ENCODE results near the gene FCGR2B.
A peak's percentile ranks its signal among the peaks of the same experiment; 100 is the strongest.
"Not testable (repeated sequence)": the region's sequence is repeated elsewhere in the genome, so short reads cannot be mapped to it uniquely, and the experiment has no call there.

FCGR2B gene

DNA sequence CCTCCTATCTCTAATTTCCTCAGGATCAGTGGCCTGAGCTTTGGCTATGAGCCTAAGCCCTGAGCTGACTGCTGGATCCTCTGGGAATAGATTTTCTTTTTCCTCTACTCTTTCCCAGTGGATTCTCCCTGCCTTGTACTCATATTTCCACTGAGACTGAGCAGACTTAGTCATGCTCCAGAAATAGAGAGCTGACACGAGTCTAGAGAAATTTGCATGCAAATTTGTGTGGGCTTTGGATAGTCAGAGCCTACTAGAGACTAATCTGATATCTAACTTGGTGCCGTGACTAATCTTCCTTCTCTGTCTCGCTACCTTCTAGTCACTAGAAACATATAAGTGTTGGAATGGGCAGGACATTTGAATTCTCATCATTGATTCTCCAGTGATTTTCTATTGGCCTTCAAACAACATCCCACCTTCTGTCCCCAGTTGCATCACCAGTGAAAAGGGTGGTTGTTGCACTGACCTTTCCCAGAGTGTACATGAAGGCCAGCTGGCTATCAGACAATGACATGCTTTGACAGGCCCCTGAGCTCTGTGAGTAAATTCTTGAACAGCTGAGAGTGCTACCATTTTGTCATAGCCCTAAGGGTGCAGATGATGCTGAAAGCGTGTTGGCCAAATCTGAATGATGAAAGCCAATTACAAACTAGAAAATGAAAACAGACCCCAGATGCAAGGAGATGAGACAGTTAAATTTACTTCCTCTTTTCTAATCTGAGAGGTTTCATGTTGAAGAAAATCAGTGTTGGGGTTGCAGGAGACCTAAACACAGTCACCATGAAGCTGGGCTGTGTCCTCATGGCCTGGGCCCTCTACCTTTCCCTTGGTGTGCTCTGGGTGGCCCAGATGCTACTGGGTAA lies 43.8 kb downstream of the FCGR2B start, which contains the start of gene FCRLA:
TSS of gene FCRLA (plus strand) at position 748 of the 866 bp plus-strand sequence. CDS start at position 784, 36 bp downstream.
- no peak for DNase-seq

DNA sequence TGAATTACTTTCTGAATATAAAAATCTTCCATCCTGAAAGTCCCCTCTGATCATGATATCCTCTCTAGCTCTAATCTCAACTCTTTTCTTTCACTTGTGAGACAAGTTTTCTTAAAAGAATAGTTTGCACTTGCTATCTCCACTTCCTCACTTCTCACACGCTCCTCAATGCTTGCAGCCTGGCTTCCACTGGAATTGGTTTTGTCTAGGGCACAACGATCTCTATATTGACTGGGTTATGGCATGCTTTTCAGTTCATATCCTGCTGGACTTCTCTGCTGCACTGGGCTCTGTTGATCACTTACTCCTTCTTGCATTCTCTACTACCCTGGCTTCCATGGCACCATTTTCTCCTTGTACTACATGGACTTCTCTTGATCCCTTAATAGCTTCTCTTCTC lies 44.6 kb downstream of the FCGR2B start:
- no peak for DNase-seq

DNA sequence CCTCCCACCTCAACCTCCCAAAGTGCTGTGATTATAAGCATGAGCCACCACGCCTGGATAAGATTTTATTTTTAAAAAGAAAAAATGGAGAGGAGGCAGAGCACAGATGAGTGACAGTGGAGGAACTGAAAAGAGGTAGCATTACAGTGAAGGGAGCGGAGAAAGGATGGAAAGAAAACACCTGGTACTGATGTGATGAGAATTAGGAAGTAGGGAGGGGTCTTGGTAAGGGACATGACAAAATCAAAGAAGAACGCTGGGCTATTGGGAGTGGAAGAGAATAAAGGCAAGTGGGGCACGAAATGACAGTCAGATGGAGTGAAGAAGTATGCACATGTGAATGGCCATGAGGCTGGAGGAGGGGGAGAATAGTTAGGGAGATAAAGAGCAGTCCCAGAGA lies 46.4 kb downstream of the FCGR2B start:
- no peak for DNase-seq

DNA sequence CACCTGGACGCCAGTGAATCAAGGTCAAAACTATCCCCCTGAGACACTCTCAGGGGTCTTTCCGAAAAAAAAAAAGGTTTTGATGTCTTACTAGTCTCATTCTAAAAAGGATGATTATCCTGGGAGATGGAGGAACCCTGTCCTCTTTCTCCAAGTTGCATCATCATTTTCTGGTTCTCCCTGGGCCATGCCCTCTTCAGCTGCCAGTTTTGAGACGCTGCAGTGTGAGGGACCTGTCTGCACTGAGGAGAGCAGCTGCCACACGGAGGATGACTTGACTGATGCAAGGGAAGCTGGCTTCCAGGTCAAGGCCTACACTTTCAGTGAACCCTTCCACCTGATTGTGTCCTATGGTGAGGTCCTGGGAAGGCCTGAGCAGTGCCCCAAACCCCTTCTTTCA lies 47.6 kb downstream of the FCGR2B start:
- no peak for DNase-seq

DNA sequence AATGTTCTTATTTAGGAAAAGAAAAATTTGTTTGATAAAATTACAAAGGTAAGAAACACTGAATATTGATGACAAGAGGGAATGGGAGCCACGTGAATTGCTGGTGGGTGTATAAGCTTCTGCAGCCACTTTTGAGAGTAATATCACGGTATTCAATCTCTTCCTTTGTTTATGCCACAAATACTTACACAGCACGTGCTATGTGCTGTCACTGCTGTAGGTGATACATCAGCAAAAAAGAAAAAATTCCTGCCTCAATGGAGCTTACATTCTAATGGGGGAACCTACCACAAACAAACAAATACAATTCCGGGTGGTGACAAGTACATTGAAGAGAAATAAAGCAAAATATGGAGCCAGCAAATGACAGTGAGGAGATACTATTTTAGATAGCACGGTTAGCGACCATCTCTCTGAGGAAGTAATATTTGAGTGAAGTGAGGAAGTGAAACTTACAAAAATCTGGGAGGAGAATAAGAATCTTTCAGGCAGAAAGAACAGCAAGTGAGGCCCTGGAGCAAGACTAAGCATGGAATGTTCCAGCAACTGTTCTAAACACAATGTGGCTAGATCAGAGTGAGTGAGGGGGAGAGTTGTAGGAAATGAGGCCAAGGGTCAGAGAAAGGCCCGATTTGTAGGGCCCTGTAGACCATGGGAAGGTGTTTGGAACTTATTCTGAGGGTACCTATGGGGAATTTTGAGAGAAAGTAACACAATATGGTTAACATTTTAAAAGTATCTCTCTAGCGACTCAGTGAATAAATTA lies 55.8 kb downstream of the FCGR2B start:
- DNase-seq, result no peak

DNA sequence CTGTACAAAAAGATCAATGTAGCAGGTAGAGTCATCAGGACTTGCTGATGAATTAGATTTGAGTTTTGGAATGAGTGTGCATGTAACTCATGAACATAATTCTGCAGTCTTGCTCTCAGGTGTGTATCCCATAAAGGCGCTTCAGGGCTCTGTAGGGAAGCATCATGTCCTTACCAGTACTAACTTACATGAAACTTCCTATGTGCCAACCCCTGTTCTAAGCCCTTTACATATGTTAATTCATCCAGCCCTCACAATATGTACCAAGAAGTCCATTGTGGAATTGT lies 56.3 kb downstream of the FCGR2B start:
- DNase-seq, result no peak

DNA sequence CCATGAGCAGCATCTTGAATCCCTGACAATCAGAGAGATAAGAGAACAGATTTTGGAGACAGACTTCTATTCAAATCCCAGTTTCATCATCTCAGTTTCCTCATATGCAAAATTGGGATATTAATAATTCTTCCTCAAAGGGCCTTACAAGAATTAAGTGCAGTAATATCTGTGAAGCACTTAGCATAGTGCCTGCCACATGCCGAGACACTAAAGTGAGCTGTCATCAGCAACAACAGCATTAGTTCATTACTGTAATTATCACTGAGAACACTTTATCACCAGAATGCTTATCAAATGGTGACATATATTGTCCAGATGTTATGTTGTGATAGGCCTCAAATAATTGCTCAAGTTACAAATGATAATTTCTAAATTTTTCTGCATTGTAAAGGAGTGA lies 57.5 kb downstream of the FCGR2B start:
- no peak for DNase-seq

DNA sequence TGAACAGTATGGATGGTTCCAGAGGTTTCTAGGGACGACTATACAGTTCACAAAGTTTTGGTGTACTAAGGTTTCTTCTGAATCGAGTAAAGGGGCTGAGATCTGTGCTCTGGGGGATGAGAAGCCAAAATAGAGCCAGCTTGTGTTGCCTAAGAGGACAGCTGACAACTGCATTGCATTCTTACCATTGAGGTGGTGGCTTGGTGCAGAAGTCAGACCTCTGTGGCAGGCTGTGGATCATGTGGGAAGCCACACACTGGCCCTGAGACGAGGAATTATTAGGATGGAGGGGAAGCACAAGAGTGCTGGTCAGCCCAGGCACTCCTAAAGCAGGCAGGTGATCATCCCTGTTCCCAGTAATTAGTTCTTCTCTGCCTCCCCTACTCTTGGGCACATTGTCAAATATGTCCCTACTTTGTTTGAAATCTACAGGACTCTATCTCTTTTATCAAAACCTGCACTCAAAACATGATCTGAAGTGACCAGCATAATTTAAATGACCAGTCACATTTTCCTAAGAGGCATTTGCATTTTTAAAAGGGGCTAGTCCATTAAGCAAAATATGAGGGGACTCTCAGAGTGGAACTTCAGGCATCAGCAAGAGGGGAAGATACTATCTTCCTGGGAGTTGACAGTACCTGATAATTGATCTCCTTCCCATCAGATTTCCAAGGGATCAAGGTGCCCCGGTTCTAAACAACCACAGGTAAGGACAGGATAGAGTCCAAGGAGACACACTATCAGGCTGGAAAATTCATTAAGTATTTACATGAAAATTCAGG lies 58.2 kb downstream of the FCGR2B start, which contains the start of gene FCRLB:
TSS of gene FCRLB (plus strand) at position 589 of the 782 bp plus-strand sequence. CDS start 1,129 bp downstream, outside the sequence.
- no peak for DNase-seq

DNA sequence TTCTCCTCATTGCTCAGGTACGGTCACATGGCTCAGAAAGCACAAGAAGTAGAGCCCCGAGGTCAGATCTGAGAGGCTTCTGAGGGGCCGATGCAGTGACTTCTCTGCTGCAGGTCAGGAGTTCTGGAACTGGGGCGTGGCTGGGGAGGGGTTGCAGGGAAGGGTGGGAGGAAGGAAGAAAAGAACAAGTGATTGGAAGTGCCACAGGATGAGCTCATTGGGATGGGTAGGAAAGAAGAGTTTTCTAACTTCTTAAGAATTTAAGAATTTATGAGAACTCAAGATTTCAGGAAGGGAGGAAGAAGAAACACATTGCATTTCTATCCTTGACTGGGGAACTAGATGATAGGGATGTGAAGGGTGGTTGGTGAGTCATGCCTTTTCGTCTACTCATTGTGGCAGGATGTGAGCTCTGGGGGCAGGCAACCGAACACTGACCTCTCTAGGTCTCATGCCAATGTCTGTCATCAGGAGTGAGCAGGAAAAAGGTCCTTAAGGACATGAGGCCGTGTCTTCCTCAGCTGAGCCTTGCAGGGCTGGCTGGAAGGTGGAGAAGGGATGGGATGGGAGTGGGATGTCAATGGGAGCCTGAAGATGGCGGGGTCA lies 58.9 kb downstream of the FCGR2B start:
- DNase-seq, result no peak

DNA sequence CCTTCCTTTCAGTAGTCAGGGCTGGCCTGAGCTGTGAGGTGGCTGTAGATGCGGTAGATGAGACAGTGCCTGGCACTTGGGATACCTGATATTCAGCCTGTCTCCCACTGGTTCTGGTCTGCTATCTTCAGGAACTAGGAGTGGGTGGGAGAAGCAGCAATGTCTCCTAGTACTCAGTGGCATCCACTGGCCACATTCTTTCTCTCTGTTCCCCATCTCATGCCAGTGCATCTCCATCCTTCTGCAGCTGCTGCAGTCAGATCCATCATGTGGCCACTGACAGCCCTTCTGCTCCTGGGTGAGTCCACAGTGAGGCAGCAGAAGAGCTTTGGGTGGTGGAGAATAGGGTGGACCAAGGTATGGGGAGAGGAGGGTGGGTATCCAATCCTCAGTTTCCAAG lies 59.5 kb downstream of the FCGR2B start:
- no peak for DNase-seq

DNA sequence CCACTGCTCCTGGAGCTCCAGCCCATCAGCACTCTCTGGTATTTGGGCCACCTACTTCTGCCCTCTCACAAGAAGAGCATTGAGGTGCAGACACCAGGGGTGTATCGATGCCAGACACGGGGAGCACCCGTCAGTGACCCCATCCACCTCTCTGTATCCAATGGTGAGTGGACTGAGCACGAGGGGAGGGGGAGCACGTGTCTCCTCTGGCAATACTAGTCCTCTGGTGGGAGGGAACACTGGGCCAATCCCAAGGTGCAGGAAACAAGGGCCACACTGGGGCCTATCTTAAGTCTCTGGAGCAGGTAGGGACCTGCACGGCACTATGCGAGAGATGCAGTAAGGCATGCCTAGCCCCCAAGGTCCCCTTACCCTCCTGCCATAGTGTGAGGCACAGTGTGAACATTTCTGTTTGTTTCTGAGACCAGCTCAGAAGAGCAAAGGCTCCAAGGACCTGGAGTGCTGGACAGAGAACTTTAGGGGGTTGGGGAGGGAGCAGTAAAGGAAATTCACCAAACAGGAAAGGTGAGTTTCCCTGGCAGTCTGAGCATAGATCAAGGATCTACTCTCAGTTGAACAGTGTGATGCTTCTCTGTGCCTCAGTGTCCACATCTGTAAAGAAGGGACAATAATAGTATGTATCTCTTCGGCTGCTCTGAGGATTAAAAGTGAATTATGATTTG lies 60.7 kb downstream of the FCGR2B start:
- DNase-seq, result no peak

DNA sequence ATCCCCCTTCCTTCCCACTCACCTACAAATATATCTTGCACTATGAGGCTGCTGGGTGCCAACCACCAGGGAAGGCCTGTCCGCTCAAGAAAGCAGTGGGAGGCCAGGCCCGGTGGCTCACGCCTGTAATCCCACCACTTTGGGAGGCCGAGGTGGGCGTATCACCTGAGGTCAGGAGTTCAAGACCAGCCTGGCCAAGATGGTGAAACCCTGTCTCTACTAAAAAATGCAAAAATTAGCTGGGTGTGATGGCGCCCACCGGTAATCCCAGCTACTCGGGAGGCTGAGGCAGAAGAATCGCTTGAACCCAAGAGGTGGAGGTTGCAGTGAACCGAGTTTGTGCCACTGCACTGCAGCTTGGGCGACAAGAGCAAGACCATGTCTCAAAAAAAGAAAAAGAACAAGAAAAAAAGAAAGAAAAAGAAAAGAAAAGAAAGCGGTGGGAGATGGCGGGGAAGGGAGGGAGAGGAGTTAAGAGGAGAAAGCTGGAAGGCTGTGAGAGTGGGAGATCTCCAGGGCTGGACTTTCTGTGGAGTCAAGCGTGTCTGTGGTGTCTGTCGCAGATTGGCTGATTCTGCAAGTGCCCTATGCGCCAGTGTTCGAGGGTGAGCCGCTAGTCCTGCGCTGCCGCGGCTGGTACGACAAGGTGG lies 62.4 kb downstream of the FCGR2B start:
- not testable (repeated sequence) for DNase-seq

DNA sequence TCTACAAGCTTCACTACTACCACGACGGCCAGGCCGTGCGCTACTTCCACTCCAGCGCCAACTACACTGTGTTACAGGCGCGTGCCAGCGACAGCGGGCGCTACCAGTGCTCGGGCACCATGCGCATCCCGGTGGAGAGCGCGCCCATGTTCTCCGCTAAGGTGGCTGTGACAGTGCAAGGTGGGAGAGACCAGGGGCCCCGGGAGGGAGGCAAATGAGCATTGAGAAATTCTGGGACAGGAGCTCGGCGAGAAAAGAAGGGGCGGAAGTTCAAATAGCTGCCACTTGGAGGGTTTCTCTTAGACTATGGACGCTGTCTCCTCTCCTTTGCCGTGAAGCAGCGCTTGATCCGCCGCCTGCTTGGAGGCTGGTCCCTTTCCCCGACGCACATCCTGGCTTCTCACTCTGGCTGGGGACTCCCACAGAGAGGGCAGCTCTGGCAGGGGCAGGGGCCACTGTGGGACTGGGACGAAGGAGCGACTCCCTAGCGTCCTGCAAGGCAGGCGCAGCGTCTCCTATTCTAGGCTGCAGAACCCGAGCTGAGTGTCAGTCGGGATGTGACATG lies 63.0 kb downstream of the FCGR2B start:
- no peak for DNase-seq

DNA sequence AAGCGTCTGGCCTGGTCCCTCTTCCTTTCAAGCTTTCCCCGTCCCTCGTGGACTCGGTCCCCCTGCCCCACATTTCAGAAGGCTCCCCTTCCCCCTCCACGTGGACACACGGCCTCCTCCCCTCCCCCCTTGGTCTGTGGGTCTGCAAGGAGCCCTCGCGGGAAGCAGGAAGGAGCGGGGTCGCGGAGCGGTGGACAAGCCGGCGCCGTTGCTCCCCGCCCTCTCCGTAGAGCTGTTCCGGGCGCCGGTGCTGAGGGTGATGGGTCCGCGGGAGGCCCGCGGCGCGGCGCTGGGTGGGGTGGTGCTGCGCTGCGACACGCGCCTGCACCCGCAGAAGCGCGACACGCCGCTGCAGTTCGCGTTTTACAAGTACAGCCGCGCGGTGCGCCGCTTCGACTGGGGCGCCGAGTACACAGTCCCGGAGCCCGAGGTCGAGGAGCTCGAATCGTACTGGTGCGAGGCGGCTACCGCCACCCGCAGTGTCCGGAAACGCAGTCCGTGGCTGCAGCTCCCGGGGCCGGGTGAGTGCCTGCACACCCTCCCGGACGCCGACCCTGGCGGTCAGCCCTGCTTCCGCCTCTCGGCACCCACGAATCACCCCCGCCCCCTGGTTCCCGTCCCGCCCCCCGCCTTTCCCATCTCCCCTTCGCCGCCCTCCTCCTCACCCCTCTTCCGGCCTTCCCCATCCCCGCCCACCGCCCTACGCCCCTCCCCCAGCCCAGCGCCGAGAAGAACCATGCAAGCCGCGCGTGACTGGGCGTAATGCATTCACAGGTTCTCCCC lies 63.7 kb downstream of the FCGR2B start:
- no peak for DNase-seq

DNA sequence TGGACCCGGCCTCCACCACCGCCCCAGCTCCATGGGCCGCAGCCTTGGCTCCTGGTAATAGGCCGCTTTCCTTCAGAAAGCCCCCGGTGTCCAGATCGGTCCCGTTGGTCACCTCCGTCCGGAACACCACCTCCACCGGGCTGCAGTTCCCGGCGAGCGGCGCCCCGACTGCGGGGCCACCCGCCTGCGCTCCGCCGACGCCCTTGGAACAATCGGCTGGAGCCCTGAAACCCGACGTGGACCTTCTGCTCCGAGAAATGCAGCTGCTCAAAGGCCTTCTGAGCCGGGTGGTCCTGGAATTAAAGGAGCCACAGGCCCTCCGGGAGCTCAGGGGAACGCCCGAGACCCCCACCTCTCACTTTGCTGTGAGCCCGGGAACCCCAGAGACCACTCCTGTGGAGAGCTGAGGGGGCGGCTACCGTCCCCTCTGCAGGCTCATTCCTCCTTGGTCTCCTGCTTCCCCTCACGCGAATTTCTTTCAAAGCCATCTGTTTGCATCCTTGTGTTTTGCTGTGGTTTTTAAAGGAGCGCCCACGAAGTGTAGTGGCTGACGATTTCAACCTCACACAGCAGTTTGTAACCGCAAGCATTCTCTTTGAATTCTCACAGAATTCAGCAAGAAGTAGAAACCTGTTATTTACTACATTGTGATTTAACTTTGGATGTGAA lies 64.4 kb downstream of the FCGR2B start:
- DNase-seq, result peak in 1 of 2 experiments; percentile 4

Data from cerebellar nuclear complex (tissue), 1 donor.